Smooth muscle cell of the brain vasculature (primary cell): ENCODE data around the gene SLC66A2.

Source experiments
- DNase-seq: peaks from one replicate; pipeline ENCODE4 v3.0.0-alpha.2; 2012; ENCODE audit warnings: low read depth, low spot score

Gene SLC66A2

DNA sequence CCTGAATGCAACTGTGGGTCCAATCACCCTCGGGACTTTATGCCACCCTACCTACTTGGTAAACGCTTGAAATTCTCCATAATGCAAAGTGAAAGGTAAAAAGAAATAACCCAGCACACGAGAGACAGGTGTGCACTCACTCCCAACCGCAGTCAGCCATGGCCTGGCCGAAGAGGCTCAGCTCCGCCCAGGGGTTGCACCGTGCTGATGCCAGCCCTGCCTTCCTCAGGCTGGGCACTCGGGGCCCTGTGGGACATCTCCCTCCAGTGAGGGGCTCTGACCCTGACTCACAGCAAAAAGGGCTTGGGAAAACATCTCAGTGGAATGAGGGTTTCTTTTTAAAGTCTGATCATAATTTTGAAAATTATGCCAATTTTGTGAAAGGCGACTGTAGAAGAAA, 13.3 kb downstream of the SLC66A2 start:
- no peak for DNase-seq

DNA sequence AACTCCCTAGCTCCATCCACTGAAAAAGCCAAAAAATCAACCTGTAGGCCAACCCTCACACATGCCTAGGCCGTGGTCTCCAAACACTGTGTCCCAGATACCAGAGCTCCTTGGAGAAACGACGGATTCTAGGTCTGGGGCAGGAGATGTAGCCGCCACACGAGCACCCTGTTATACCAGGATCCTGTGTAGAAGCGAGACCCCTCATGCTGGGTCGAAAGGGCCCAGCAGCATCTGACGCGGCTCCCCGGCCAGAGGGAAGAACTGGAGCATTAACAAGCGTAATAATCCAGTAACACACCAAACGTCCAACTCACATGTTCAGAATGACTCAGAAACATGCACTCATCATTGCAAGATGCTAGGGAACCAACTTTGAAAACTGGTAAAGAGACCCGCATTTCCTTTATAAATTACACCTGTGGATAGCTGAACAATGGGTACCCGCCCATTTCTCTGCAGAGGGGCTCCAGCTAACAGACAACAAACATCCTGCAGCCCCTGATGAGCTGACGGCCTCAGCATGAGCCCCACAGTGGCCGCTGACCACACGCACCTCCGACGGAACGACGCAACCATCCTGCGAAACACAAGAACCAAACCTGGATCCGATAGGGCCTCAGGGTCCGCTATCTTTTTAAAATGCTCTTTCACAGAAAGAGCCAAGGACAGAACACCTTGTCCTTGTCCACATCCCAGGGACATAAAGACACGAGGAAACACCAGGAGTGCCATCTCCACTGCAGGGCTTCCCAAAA, 14.2 kb downstream of the SLC66A2 start:
- DNase-seq, result no peak

DNA sequence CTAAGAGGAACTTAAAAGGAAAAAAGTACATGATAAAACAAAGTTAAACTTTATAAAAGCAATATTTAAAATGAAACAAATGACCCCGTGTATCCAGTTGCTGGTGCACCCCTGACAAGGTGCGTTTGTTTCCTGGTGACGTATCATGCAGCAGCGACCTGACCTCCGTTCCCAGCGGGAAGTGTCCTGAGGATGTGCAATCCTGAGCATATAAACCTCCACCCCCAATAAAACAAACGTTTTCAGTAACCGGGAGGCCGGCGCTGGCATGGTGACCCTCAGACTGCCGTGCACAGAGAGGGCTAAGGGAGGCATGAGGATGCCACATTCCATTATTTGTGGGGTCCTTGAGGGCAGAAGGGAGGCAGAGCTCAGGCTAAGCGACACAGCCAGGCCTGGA, 14.8 kb downstream of the SLC66A2 start:
- no peak for DNase-seq

DNA sequence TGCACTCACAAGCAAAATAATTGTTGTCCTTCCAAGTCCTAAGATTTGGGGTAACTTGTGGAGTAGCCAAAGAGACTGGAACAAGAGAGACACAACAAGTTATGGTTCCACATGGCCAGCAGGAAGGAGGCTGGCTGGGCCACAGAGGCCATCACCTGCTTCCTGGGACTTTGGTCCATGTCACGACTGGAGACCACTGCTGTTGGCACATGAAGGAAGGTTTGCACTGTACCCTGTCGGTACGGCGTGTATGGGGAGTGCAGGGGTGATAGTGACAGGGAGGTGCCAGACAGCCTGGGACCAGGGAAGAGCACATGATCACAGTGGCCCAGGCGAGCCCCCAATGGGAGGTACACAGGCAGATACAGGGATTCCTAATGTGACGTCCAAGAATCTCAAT, 15.5 kb downstream of the SLC66A2 start:
- no peak for DNase-seq

DNA sequence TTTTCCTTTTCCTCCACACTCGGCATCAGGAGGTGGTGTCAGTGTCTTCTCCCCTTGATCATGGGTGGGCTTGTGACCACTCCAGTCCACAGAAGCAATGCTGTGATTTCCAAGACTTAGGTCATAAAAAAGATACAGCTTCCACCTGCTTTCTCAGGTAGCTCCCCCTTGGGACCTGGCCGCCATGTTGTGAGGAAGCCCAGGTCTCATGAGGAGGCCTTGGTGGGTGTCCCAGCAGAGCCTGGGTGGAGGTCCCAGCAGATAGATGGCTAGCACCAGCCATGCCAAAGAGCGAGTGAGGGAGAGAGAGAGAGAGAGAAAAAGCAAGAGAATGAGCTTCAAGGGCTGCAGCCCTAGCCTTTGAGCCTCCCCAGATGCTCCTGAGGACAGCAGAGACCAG, 16.0 kb downstream of the SLC66A2 start:
- no peak for DNase-seq

DNA sequence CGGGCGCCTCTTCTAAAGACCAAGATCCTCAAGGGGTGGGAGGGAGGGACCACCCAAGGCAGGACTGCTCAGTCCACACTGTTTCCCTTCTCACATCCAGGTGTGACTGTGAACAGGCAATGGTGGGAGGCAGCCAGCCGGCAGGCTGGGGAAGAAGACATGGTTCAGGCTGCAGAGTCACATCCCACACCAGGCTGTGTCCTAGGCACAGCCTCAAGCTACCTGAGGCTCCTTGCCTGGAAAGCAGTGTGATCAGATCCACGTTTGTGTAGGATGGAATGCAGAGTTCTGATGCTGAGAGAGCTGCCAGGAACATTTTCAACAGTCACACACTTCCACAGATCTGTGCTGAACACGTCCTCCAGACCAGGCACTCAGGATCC, 16.4 kb downstream of the SLC66A2 start:
- DNase-seq, result no peak

DNA sequence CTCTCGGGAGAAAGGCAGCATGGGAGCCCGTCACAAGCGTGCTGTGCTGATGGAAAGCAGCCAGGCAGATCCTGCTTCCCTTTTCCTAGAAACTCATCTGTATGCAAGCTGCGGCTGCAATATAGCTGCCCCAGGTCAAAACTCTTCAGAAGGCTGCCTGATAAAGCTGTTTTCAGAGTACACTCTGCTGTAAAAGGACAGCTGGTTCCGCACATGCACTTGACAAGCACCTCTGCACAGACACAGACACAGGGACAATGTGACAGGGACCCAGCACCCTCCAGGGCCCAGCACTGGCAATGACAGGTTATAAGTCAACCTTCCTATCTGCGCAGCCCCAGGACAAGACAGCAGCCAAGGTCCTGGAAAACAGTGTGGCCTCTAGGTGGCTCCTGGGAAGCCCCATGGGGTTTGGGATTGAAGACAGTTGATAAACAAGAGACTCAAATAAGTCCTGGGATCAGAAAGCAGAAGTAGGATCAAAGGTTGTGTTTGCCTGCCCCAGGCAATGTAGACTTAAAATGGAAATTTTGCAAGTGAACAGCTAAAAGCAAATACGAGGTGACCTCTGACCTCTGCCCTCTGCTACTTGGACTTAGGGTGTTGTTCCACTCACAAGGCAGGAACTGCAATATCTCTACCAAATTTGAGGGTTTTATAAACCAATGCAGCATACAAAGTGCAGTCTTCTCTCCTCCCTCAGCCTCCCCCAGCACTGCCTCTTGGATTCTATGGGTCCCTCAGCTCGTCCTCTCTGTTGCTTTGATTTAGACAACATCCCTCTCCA, 16.9 kb downstream of the SLC66A2 start:
- DNase-seq, result no peak

DNA sequence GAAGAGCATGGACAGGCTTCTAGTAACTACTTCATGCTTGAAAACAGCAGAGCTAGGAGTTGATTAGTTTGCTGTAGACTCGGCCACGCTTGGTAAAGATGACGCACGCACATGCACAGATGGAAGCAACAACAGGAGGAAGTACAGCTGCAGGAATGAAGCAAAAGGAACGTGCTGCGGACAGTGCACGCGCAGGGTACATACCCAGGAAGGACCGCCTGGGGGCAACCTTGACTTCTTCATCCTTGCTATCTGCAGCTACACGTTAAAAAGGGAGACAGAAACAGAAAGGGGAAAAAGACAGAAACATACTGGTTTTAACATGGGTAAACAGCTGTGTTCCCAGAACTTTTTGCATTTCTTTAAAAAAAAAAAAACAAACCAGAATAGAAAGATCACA, 17.7 kb downstream of the SLC66A2 start:
- DNase-seq, result no peak

DNA sequence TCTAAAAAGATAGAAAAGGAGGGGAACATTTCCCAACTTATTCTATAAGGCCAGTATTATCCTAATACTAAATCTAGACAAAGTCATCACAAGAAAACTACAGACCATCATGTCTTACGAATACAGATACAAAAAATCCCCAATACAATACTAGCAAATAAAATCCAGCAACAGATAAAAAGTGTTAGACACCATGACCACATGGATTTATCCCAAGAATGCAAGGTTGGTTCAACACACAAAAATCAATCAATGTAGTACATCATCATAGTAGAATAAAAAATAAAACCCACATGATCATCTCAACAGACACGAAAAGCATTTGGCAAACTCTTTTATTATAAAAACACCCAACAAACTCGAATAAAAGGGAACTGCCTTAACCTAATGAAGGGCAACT, 18.5 kb downstream of the SLC66A2 start:
- DNase-seq, result no peak

DNA sequence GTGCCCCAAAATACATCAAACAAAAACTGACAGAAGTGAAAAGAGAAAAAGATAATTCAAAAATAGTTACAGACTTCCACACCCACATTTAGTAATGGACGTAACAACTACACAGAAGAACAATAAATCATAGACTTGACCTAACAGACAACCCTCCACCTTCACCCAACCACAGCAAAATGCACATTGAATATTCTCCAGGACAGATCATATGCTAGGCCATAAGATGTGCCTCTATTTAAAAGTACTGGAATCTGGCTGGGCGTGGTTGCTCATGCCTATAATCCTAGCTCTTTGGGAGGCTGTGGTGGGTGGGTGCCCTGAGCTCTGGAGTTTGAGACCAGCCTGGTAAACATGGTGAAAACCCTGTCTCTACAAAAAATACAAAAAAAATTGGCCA, 20.0 kb downstream of the SLC66A2 start:
- DNase-seq, result no peak

DNA sequence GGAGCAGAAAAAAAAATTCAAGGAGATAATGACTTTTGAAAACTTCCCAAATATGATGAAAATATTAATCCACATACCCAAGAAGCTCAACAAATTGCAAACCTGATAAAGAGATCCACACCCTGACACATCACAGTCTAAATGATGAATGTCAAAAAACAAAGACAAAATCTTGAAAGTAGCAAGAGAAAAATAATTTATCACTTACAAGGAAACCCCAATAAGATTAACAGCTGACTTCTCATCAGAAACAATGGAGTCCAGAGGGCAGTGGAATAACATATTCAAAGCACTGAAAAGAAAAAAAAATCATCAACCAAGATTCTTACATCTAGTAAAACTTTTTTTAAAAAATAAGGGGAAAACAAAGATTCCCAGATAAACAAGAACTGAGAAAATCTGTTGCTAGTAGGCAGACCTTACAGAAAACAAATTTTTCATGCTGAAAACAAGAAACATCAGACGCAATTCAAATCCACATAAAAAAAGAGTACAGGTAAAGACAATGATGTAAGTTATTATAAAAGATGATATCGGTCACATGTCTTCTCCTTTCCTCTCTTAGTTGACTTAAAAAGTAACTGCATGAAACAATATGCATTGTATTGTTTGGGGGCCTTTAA, 21.3 kb downstream of the SLC66A2 start:
- no peak for DNase-seq

DNA sequence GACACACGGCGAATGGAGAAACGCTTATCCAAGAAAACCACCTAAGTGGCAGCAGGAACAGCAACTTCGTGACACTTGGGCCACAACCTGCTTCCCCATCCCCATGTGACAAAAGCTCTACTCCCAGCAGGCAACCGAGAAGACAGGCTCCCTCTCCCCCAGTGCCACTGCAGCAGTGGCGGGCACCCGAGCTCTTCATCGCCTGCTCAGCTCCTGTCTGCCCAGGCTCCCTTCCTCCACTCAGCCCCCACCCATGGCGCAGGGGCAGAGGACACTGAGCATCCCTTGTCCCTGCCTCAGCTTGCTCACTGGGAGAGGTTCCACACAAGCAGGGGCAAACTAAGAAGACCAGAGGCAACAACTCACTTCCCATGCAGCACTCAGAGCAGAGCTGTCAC, 22.9 kb downstream of the SLC66A2 start:
- no peak for DNase-seq

DNA sequence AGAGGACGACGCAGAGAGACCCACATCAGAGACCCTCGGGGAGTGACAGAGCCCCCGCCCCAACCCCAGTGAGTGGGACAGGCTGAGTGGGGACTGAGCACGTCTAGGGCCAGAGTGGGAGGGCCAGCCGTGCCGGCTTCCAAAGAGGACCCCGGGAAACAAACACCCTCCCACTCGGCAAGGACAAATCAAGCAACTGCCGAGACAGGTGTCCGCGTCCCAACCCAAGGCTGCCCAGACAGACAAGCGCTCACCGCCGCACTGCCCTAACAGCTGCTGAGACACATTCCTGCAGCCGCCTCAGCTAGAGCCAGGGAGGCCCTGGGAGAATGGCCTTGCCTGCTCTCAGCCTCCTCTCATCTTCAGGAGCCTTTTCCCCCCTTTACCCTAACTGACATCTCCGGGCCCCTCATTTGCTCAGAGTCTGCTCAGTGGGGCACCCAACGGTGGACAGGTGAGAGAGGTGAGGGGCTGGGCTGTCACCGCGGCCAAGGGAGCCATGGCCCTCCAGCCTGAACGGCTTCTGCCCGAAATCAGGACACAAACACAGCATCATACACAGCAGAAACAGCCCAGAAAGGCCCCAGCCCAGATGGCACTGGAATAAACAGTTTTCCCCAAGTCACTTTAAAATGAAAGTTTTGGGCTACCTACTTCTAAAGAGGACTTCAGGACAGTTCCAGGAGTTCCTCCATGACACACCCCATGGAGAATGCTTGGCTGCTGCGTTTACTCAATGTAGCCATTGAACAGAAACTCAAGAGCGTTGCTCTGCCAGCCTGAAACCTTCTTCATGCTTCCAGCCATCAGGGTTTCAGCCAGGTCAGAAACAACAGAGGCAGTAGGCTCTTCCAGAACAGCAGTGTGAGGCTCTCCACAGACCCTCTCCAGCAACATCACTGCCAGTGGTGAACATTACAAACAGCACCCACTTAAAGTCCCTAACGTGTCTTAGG, 23.6 kb downstream of the SLC66A2 start:
- DNase-seq, result no peak

DNA sequence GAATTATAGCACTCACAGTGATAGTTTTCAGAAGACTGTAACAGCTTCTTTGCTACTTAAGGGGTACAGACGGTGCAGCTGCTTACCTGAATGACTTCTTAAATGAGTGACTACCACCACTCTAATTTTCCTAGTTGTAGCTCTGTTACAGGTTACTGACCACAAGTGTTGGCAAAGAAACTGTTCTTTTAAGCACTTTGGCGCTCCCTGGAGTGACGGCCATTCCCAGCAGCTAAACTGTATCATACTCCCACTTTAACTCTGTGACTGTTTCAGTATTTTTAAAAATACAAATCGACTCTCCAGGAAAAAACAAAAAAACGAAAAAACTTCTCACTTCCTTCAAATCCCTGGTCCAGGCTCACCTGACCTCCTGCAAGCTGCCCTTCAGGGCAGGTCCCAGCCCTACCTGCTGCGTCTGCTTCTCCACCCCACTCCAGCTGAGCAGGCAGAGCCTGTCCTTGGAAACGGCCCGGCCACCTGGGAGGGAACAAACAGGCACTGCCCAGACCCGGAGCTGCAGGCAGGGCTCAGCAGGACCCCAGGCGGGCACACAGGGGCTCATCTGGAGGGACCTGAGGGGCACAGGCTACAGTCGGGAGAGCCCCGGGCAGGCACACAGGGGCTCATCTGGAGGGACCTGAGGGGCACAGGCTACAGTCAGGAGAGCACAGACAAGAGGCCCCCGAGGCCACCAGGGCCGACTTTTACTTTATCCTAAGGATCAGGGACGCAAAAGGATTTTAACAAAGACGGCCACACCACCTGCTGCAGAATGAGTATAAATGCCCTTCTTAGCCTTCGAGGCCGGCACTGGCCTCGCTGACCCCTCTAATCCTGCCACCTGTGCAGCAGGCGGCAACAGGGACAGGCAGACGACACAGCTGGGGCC, 24.5 kb downstream of the SLC66A2 start:
- DNase-seq, result no peak

DNA sequence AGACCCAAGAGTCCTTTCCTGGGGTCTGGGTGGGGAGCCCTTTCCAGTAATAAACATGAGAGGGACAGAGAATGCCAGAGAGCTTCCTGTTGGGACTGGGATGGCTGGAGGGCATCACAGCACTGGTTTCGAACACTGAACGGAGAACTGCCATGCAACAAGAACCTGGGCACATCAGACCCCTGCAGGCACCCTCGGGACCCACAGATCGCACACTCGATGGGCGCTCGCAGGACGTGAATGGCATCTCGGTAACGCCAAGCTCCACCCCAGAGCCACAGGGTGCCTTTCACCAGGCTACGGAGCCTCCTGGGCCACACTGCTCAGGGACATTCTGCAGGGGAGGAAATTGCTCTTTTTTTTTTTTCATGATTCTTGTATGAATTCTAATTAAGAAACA, 25.1 kb downstream of the SLC66A2 start:
- DNase-seq, result no peak

DNA sequence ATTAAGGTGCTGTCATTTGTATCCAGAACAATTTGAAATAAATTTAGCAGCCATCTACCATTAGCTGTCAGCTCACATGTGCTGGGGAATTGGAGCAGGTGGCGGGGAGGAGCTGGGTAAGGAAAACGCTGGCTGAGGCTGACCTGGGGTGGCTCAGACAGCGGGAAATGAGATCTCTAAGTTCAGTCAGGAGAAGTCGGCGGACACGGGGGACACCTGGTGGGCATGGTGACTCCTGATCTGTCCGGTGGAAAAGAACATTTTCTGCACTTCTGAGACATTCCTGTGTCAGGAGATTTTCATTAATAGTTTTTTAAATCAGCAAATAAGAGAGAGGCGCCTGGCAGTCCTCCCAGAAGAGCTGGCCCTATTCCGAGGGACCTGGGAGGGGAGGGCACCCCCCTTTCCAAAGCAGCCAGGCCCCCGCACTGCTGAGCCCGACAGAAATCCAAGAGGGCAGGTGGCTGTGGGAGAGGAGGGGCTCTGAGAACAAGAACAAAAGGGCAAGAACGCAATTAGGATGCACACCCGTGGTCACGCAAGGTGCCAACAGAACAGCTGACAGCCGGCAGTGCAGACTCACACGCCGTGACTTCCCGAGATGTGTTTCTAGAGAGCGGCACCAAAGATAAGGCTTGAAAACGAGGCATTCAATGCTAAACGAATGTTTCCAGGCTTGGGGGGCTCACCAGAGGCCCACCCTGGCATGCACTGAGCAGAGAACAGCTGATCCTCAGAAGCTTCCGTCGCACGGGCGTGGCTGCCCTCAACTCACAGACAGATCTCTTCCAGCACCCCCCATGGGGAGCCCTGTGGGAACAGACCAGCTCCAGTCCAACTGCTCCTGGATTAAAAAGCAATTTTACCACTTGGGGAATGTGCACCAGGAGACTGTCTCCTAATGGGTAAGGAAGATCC, 26.4 kb downstream of the SLC66A2 start:
- DNase-seq, result no peak

DNA sequence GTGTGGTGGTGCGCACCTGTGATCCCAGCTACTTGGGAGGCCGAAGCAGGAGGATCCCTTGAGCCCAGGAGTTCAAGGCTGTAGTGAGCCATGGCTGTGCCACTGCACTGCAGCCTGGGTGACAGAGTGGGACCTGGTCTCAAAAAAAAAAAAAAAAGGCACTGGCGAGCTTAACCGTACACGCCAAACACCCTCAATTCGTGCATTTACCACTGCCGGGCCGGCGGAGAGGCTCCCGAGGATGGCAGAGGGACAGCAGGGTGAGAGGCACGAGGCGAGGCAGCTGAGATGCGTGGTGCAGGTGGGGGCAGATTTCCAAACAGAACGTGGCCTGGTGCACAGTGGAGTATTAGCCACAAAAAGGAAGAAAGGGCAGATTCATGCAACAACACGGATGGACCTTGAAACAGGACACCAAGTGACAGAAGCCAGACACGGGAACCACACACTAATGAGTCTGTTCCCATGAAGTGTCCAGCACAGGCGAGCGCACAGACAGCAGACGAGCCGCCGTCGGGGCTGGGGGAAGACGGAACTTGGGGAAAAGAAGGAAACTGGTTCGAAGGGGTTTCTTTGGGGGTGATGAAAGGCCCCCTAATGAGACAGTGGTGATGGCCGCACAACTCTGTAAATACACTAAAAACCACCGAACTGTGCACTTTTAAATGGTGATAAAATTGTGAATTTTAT, 27.4 kb downstream of the SLC66A2 start:
- DNase-seq, result no peak

DNA sequence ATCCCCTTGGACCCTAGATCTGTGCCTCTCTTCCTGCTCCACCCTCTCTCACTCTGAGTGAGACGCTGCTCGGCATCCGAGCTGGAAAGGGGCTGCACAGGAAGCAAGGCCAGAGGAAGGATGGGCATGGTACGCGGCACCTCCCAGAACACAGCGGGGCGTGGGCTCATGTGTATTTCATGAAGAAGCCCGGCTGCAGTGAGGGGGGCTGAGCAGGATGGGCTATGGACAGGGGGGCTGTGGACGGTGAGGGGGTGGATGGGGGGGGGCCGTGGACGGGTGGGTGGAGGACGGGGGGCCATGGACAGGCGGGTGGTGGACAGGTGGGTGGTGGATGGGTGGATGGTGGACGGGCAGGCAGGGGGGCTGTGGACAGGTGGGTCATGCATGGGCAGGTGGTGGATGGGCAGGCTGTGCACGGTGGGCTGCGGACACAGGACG, 28.5 kb downstream of the SLC66A2 start:
- no peak for DNase-seq
